ENCODE data around the gene NOLC1.

DNA sequence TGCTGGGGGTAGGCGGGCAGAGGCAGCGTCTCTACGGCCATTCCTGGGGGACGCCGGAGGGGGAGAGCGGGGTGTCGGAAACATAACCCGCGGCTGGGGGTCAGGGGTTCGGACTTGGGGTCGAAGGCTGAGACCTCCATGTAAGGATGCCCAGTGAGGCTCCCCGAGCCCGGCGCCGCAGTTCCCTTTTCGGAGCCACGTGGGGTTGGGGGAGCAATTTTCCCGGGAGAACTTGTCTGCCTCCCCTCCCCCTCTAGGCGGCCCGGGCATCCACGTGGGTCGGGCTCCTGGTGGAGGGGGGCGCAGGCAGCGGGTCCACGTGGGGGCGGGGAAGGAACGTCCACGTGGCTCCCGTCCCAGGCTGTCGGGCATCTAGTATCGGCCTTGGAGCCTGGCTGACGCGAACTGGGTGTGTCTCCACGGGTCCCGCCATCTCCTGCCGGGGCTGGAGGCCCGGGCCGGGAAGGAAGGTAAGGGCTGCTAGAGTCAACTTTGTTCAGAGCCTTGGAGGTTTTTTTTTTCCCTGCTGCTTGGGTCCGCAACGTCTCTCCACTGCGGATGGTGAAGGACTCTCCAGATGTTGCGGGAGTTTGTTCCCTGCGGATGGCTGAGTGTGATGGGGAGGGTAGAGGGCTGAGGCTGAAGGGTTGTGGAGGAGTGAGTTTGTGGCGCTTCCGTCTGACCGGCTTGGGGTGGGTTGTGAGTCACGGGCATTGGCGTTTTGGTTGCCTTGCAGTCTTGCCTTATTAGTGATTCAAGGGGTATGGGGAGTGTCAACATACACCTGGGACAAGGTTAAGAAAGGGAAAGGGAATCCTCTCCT lies 18.6 kb upstream of the NOLC1 start:
- TF ChIP-seq, protein P1, sequence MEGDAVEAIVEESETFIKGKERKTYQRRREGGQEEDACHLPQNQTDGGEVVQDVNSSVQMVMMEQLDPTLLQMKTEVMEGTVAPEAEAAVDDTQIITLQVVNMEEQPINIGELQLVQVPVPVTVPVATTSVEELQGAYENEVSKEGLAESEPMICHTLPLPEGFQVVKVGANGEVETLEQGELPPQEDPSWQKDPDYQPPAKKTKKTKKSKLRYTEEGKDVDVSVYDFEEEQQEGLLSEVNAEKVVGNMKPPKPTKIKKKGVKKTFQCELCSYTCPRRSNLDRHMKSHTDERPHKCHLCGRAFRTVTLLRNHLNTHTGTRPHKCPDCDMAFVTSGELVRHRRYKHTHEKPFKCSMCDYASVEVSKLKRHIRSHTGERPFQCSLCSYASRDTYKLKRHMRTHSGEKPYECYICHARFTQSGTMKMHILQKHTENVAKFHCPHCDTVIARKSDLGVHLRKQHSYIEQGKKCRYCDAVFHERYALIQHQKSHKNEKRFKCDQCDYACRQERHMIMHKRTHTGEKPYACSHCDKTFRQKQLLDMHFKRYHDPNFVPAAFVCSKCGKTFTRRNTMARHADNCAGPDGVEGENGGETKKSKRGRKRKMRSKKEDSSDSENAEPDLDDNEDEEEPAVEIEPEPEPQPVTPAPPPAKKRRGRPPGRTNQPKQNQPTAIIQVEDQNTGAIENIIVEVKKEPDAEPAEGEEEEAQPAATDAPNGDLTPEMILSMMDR (IDR thresholded peaks at IDR 0.05; ENCODE audit: low read length), result no peak
- no peak for TF ChIP-seq EZH2 (optimal IDR thresholded peaks at IDR 0.05; ENCODE audit: low read depth, low read length)
